Tibial artery (tissue), 4 donors: Measurements from ENCODE around the gene ZNF106.

Experiments
- DNase-seq, 2 donors: peaks; one replicate each; pipeline ENCODE4 v3.0.0-alpha.2; 2019
- H3K27ac ChIP-seq, 2 donors: fragments of 200-600 bp; sonication (generic) in 1 of 2; 1 replicate in 1 of 2; 2 replicates in 1 of 2; pipeline ENCODE4 v1.5.1; 2018 to 2019; ENCODE audit warnings: mild to moderate bottlenecking in 1 of 2
- H3K27me3 ChIP-seq, 2 donors: fragments of 200-600 bp; sonication (generic) in 1 of 2; one replicate each; pipeline versions ENCODE4 v1.5.1 to v1.6.0; 2016 to 2019
- H3K36me3 ChIP-seq, 3 donors: fragments of 200-600 bp; sonication (generic) in 2 of 3; one replicate each; pipeline ENCODE4 v1.5.1; 2016 to 2019; ENCODE audit warnings: mild to moderate bottlenecking in 2 of 3
- H3K4me1 ChIP-seq, 4 donors: fragments of 200-600 bp; sonication (generic) in 2 of 4; 1 replicate in 3 of 4; 2 replicates in 1 of 4; pipeline ENCODE4 v1.5.1; 2016 to 2019
- H3K4me3 ChIP-seq, 2 donors: fragments of 200-600 bp; sonication (generic) in 1 of 2; 1 replicate in 1 of 2; 2 replicates in 1 of 2; pipeline ENCODE4 v1.5.1; 2018 to 2019; ENCODE audit warnings: mild to moderate bottlenecking in 2 of 2
- H3K9me3 ChIP-seq, 3 donors: fragments of 200-600 bp; sonication (generic) in 1 of 3; one replicate each; pipeline ENCODE4 v1.5.1; 2016 to 2019
- intact Hi-C: fragments of 100-400 bp; cut with DNase I; formaldehyde crosslinking; loops from one replicate; pipeline ENCODE4 v1.15.0; 2023; ENCODE audit warnings: low total_unique reads
- TF ChIP-seq, protein P1 (sequence below), 2 experiments: fragments of 200-600 bp in 1 of 2; fragments of 450-650 bp in 1 of 2; IDR thresholded peaks; one replicate each; pipeline ENCODE4 v1.5.1; 2017 to 2019; ENCODE audit warnings: antibody characterized with exemption in 2 of 2, mild to moderate bottlenecking in 1 of 2, moderate library complexity in 1 of 2

ZNF106 gene

DNA sequence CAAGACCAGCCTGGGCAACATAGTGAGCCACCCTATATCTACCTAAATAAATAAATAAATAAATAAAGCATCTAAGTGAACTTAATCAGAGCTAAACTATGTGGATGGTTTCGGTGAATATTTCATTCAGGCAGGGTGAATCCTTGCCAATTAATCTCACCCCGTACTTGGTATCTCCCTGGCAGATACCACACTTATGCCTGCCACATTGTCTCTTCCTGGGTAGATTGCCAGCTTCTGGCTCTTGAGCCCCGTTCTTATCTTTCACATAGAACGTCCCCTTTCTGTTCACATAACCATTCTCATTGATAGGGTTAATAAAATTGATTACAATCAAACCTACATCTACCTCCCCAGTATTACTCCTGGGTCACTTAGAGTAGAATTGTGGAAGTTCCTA is 11.5 kb upstream of the ZNF106 start:
- no peak for DNase-seq
- Histone ChIP-seq H3K4me3 (no peak overlapping the region), H3K36me3 (no peaks in the 10 kb centered on the region), H3K9me3 (no peaks in the 10 kb centered on the region), H3K27me3 (no peaks in the 10 kb centered on the region), H3K4me1 (peaks cover 0 to 73% (median 18%) of the 10 kb centered on the region in 4 donors), H3K27ac (no peak overlapping the region)
- intact Hi-C loops: no loop called here
- TF ChIP-seq, protein P1, sequence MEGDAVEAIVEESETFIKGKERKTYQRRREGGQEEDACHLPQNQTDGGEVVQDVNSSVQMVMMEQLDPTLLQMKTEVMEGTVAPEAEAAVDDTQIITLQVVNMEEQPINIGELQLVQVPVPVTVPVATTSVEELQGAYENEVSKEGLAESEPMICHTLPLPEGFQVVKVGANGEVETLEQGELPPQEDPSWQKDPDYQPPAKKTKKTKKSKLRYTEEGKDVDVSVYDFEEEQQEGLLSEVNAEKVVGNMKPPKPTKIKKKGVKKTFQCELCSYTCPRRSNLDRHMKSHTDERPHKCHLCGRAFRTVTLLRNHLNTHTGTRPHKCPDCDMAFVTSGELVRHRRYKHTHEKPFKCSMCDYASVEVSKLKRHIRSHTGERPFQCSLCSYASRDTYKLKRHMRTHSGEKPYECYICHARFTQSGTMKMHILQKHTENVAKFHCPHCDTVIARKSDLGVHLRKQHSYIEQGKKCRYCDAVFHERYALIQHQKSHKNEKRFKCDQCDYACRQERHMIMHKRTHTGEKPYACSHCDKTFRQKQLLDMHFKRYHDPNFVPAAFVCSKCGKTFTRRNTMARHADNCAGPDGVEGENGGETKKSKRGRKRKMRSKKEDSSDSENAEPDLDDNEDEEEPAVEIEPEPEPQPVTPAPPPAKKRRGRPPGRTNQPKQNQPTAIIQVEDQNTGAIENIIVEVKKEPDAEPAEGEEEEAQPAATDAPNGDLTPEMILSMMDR (IDR thresholded peaks at IDR 0.05): no peak

DNA sequence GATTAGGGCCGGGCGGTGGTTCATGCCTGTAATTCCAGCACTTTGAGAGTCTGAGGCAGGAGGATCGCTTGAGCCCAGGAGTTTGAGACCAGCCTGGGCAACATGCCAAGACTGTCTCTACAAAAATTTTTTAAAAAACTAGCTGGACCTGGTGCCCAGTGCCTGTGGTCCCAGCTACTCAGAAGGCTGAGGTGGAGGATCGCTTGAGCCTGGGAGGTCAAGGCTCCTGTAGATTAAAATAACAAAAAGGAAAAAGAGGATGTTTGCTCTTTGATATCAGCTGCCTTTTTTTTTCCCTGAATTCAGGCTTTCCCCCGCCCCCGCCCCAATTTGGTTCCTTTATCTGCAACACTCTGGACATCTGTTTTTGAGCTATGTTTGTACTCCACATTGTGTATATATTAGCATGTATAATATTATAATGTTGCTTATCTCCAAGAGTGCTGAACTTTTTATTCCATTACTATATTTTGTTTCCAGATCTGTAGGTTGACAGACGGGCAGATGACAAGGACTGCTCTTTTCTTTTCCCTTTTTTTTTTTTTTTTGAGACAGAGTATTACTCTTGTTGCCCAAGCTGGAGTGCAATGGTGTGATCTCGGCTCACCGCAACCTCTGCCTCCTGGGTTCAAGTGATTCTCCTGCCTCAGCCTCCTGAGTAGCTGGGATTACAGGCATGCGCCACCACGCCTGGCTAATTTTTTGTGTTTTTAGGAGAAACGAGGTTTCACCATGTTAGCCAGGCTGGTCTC is 9.1 kb upstream of the ZNF106 start:
- no peak for DNase-seq
- Histone ChIP-seq H3K36me3 (no peaks in the 10 kb centered on the region), H3K27me3 (no peaks in the 10 kb centered on the region), H3K4me1 (peaks cover 0 to 73% (median 27%) of the 10 kb centered on the region in 4 donors), H3K27ac (peak overlapping the region; percentile 46 to 63), H3K4me3 (no peak overlapping the region), H3K9me3 (no peaks in the 10 kb centered on the region)
- TF ChIP-seq, protein P1 (IDR thresholded peaks at IDR 0.05): no peak
- intact Hi-C loops: no loop called here

DNA sequence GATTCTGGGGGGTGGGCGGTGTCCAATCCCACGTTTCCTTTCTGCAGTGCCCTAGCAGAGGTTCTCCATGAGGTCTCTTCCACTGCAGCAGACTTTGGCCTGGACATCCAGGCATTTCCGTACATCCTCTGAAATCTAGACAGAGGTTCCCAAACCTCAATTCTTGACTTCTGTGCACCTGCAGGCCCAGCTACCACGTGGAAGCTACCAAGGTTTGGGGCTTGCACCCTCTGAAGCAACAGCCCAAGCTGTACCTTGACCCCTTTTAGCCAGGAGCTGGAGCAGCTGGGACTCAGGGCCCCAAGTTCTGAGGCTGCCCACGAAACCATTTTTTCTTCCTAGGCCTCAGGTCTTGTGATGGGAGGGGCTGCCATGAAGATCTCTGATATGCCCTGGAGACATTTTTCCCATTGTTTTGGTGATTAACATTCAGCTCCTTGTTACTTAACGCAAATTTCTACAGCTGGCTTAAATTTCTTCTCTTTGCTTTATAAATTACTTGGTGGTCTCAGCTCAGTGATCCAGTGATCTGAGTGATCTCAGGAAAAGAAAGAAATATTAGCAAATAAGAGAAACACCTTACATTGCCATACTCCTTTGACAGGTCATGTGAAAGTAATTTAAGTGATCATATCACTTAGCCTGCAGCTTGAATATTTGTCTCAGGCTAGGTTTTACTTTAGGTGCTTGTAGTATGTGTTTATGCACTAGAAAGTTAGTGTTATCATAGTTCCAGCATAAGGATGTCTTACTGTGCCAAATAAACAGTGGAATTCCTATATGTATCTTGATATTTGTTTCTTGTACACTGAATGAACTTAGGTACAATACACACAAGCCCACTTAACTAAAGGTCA is 7.5 kb upstream of the ZNF106 start:
- Histone ChIP-seq H3K9me3 (no peaks in the 10 kb centered on the region), H3K27ac (peak overlapping the region; percentile 46 to 63), H3K36me3 (no peaks in the 10 kb centered on the region), H3K4me1 (peaks cover 3 to 79% (median 34%) of the 10 kb centered on the region in 4 donors), H3K27me3 (no peaks in the 10 kb centered on the region), H3K4me3 (no peak overlapping the region)
- DNase-seq: no peak
- TF ChIP-seq, protein P1 (IDR thresholded peaks at IDR 0.05): no peak
- intact Hi-C loops: no loop called here

GRCh38 chr15:42495361-42496212 is 4.6 kb upstream of the ZNF106 start, which contains the start of gene SNAP23:
Gene SNAP23 (plus strand): TSS chr15:42495634. CDS start chr15:42511847, 16,213 bp downstream.
- no peaks in the 10 kb centered on the region for H3K36me3 ChIP-seq
- H3K4me3 ChIP-seq: peak within 1 kb of the TSS; percentile 78 to 86
- H3K9me3 ChIP-seq: no peaks in the 10 kb centered on the region
- peak within 1 kb of the TSS; percentile 94 to 97 for H3K27ac ChIP-seq
- TF ChIP-seq, protein P1 (IDR thresholded peaks at IDR 0.05): no peak
- intact Hi-C loops: no loop called here
- H3K27me3 ChIP-seq: no peaks in the 10 kb centered on the region
- peaks cover 3 to 73% (median 32%) of the 10 kb centered on the region in 4 donors for H3K4me1 ChIP-seq
- DNase-seq: peak; percentile 97

- Histone ChIP-seq H3K9me3 (no peaks in the 10 kb centered on the region), H3K4me1 (peaks cover 3 to 68% (median 32%) of the 10 kb centered on the region in 4 donors), H3K27ac (peak overlapping the region; percentile 94 to 97), H3K4me3 (peak overlapping the region; percentile 78 to 86), H3K27me3 (no peaks in the 10 kb centered on the region), H3K36me3 (no peaks in the 10 kb centered on the region)
- intact Hi-C loops: no loop called here
- TF ChIP-seq, protein P1 (IDR thresholded peaks at IDR 0.05): no peak
- peak in 1 of 2 donors; percentile 58 for DNase-seq
Measured at GRCh38 chr15:42494998-42495360, 4.0 kb upstream of the ZNF106 start.
